Effector memory CD8-positive, alpha-beta T cell (primary cell): Measurements from ENCODE around the gene TRPM1.

Source experiments
- ATAC-seq: fragments of 150-1000 bp; cut with Tn5 transposase; replicated peaks from 2 replicates; pipeline ENCODE4 v1.10.0; 2021; ENCODE audit warnings: mild to moderate bottlenecking, moderate library complexity
- DNase-seq, 3 experiments: peaks; one replicate each; pipeline ENCODE4 v3.0.0; 2021
- H3K27ac Mint-ChIP-seq, 2 donors: one replicate each; pipeline ENCODE4 v1.8.0; 2022; ENCODE audit warnings: mild to moderate bottlenecking in 2 of 2, mixed read lengths in 2 of 2, moderate library complexity in 2 of 2
- H3K27me3 Mint-ChIP-seq, 2 donors: one replicate each; pipeline ENCODE4 v1.8.0; 2022; ENCODE audit warnings: mixed read lengths in 2 of 2
- H3K36me3 Mint-ChIP-seq: one replicate; pipeline ENCODE4 v1.8.0; 2022; ENCODE audit warnings: mild to moderate bottlenecking, moderate library complexity, mixed read lengths; ENCODE audit not compliant: insufficient read depth
- H3K4me1 Mint-ChIP-seq, 2 donors: one replicate each; pipeline ENCODE4 v1.8.0; 2022; ENCODE audit warnings: low read depth in 2 of 2, mixed read lengths in 2 of 2
- H3K4me3 Mint-ChIP-seq, 2 donors: one replicate each; pipeline ENCODE4 v1.8.0; 2022; ENCODE audit warnings: mild to moderate bottlenecking in 2 of 2, mixed read lengths in 2 of 2, moderate library complexity in 2 of 2
- H3K9me3 Mint-ChIP-seq, 2 donors: one replicate each; pipeline ENCODE4 v1.8.0; 2022; ENCODE audit warnings: mixed read lengths in 2 of 2
- total RNA-seq, 9 experiments: gene quantifications; one replicate each; lab custom pipeline; 2026; lab: John Stamatoyannopoulos, UW

Gene TRPM1
- 0 to 0.53 (median 0) reads per million in 9 experiments for total RNA-seq

DNA sequence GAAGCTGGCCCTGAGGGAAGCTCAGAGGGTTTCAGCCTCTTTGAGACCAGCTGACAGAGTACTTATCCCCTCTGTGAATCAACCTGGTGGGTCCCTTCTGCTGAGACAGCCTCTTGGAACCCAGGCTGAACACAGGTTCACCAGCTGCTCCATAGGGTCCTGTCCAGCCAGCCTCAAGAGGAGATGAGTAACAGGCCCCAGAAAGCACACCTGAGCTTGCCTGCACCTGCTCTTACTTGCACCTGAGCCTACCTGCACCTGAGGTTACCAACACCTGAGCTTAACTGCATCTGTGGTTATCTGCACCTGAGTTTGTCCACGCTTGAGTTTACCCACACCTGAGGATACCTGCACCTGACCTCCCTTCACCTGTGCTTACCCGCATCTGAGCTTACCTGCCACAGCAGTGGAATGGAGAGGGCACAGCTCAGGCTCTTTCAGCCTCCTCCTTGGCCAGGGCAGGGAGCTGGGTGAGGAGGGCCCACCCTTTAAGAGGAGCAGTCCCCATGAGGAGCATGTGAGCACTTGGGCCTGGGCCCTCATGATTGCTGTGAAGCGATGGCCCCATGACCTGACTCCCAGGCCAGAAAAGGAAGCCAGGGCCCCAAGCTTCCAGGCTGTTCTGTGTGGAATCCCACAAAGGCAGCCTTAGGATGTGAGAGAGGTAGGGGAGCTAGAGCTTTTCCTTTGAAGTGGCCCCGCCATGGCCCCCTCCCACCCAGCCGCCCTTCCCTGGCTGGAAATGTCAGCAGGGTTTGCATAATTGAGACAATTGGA, at the start of gene TRPM1:
TRPM1 (minus strand) TSS at position 464 of the 777 bp plus-strand sequence. CDS start 20,370 bp downstream, outside the sequence.
- no peak for DNase-seq
- peaks cover 2% of the 10 kb centered on the region for H3K36me3 Mint-ChIP-seq
- H3K9me3 Mint-ChIP-seq = no peaks in the 10 kb centered on the region
- peaks cover 10 to 19% of the 10 kb centered on the region in 2 donors for H3K27me3 Mint-ChIP-seq
- no peak within 1 kb of the TSS for H3K4me3 Mint-ChIP-seq
- no peak within 1 kb of the TSS for H3K27ac Mint-ChIP-seq
- no peaks in the 10 kb centered on the region for H3K4me1 Mint-ChIP-seq
- no peak for ATAC-seq

DNA sequence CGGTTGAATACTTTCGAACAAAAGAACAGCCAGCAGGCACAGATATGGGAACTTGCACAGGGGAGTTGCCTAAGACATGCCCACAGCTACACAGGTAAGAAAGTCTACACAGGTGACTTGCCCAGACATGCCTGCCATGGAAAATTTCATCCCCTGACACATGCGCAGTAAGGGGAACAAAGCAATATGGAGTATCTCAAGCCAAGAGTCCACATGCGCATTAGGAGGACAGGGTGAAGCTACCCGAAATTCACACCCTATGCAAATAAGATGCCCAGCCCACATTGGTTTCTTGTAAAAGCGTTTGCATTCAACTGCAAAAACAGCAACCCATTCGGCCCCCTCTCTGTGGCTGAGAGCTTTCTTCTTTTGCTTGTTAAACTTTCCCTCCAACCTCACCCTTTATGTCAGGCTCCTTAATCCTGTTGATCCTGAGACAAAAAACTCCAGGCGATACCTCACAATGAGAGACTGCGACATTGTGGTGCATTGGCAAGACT, 49.3 kb upstream of the TRPM1 start:
- no peak overlapping the region for H3K4me3 Mint-ChIP-seq

DNA sequence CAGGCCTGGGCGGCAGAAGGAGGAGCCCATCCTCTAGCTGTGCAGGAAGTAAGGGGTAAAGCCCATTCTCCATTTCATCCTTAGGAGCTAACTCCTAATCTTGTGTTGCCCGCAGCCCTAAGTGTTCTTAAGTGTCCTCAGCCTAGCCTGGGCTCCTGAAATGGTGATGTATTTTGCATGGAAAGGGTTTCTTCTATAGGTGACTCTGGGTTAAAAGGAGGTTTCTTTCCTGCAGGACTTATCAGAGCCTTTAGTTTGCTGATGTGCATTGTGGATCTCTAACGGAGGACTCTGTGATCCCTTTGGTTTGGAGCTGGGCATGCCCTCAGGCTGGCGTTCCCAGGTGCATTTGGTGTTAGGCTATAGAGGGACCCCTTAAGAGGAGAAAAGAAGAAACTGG, 48.5 kb upstream of the TRPM1 start:
- ATAC-seq (no peak), DNase-seq (no peak)
- Mint-ChIP-seq H3K27me3 (peaks cover 6 to 10% of the 10 kb centered on the region in 2 donors), H3K4me3 (no peak overlapping the region), H3K9me3 (no peaks in the 10 kb centered on the region), H3K27ac (no peak overlapping the region), H3K4me1 (peaks cover 4% of the 10 kb centered on the region in 2 donors), H3K36me3 (no peaks in the 10 kb centered on the region)

More for the DNA sequence above, 49.3 kb upstream of the TRPM1 start:
- DNase-seq (no peak), ATAC-seq (no peak)
- no peak overlapping the region for H3K27ac Mint-ChIP-seq
- peaks cover 4% of the 10 kb centered on the region in 2 donors for H3K4me1 Mint-ChIP-seq
- no peaks in the 10 kb centered on the region for H3K36me3 Mint-ChIP-seq
- no peaks in the 10 kb centered on the region for H3K9me3 Mint-ChIP-seq
- H3K27me3 Mint-ChIP-seq = peaks cover 6 to 10% of the 10 kb centered on the region in 2 donors

DNA sequence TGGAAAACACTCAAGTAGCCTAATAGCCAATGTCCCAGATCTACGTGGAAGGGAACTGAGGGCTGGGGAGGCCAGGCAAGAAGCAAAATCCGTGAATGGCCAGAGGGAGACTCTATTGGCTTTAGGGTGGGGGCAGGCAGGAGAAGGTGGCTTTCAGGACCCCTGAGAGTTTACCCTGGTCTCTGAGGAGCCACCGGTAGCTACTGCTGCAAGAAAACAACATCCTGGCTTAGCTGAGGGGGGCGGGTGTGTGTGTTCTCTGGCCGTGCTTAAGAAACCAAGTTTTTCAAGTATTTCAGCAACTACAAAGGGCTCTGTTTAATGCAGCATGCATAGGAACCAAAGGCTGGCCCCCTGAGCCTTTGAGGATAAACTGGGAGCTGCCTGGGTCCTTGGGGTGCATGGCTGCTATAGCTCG, 47.6 kb upstream of the TRPM1 start:
- no peaks in the 10 kb centered on the region for H3K9me3 Mint-ChIP-seq
- no peak overlapping the region for H3K4me3 Mint-ChIP-seq
- peaks cover 4% of the 10 kb centered on the region in 2 donors for H3K4me1 Mint-ChIP-seq
- H3K27ac Mint-ChIP-seq = no peak overlapping the region
- ATAC-seq (no peak), DNase-seq (no peak)
- peaks cover 6 to 10% of the 10 kb centered on the region in 2 donors for H3K27me3 Mint-ChIP-seq
- no peaks in the 10 kb centered on the region for H3K36me3 Mint-ChIP-seq

DNA sequence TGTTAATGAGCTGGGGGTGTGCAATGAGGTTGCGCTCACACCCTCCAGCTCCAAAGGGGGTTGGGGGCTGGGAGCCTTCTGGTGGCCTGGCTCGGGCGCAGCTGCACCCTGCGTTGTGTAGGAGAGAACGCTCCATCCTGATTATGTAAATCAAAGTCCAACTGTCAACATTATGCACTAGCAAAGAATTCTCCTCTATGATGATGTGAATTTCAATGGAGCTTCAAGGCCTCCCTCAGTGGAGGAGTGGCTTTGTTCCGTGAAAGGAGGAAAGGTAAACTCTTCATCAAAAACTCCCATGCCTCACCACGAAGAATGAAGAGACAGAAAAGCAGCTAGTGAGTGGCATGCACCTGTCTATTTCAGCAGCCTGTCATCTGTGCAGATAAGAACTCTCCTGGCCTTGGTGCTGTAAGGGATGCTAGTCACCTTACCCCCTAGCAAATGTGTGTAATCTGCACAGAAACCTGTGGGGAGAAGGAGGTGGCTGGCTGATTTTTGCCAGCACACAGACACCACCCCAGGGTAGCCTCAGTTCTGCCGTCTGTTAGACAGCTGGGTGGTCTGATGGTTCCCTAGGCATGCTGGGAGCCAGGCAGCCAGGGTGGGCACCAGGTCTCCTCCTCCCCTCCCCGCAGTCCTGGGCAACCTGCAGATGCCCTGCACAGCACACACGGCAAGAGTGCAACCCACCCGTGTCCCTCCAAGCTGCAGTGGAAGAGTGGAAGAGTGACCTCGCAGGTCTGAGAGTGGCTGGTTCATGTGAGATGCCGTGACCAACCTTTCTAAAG, 47.0 kb upstream of the TRPM1 start:
- ATAC-seq = no peak
- no peak for DNase-seq
- no peak overlapping the region for H3K4me3 Mint-ChIP-seq
- H3K4me1 Mint-ChIP-seq = peaks cover 4% of the 10 kb centered on the region in 2 donors
- peaks cover 6 to 10% of the 10 kb centered on the region in 2 donors for H3K27me3 Mint-ChIP-seq
- no peak overlapping the region for H3K27ac Mint-ChIP-seq
- H3K9me3 Mint-ChIP-seq = no peaks in the 10 kb centered on the region
- no peaks in the 10 kb centered on the region for H3K36me3 Mint-ChIP-seq

DNA sequence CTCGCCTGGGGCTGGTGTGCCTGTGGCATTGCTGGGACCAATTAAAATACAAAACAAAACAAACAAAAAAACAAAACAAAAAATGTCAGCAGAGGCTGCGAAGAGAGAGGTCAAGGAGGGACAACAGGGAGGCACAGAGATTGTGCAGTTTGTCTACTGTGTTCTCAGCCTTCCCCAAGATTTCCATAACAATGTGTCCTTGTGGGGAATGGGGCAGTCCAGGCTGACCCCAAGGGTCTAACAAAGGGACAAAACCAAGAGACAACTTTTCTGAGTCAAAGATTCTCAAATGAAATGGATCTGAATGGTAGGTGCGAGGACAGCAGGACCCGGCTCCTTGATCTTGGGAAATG, 46.4 kb upstream of the TRPM1 start:
- no peak for ATAC-seq
- H3K4me1 Mint-ChIP-seq = peaks cover 4% of the 10 kb centered on the region in 2 donors
- H3K27ac Mint-ChIP-seq = no peak overlapping the region
- H3K27me3 Mint-ChIP-seq = peaks cover 6 to 10% of the 10 kb centered on the region in 2 donors
- H3K36me3 Mint-ChIP-seq = no peaks in the 10 kb centered on the region
- H3K9me3 Mint-ChIP-seq = no peaks in the 10 kb centered on the region
- H3K4me3 Mint-ChIP-seq = no peak overlapping the region
- no peak for DNase-seq

DNA sequence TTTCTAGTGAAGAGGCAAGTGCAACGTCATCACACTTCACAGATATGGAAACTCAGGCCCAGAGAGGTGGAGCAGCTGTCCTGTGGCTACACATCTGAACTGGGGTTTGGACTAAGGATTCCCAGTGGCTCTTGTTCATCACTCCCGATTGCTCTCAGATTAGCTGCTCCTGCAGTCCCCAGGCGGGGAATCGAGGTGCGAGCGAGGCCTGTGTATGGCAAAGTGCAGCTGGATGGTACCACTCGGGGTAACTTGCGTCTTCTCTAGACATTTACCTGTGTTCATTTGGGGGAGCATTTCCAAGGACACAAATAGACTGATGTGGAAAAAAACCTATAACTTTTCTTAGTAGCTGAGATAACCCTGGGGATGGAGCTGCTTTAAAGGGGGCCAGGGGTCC, 45.9 kb upstream of the TRPM1 start:
- no peak for DNase-seq
- Mint-ChIP-seq H3K4me1 (peaks cover 4% of the 10 kb centered on the region in 2 donors), H3K27me3 (peaks cover 6 to 10% of the 10 kb centered on the region in 2 donors), H3K27ac (no peak overlapping the region), H3K4me3 (no peak overlapping the region), H3K9me3 (no peaks in the 10 kb centered on the region), H3K36me3 (no peaks in the 10 kb centered on the region)
- ATAC-seq = no peak

DNA sequence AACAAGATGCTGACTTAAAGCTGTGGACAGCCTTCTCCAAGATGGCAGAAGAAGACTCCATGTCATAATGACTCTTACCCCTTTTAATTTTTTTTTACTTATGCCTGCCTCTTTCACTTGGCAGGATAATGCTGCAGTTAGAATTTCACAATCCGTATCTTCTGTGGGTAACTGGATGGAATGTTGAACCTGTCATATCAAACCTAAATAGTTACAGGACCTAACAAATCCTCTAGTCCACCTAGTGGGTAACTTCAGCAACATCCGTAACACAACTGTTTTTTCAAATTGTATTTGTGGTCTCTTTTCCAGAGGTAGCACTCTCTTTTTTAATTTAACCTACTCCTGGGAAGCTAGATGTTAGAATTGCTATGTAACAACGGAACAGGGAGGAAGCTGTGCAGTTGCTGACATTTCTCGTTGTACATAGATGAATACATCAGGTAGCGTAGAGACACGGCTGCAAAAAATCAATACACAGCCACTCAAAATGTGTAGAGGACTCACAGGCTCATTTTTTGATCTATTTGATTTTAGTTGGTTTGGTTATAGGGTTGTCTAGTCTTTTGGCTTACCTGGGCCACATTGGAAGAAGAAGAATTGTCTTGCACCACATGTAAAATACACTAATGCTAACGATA, 43.9 kb upstream of the TRPM1 start:
- Mint-ChIP-seq H3K9me3 (no peaks in the 10 kb centered on the region), H3K27ac (no peak overlapping the region), H3K4me1 (peaks cover 4% of the 10 kb centered on the region in 2 donors), H3K27me3 (peaks cover 0 to 6% of the 10 kb centered on the region in 2 donors), H3K36me3 (no peaks in the 10 kb centered on the region), H3K4me3 (no peak overlapping the region)
- no peak for ATAC-seq
- DNase-seq = no peak

DNA sequence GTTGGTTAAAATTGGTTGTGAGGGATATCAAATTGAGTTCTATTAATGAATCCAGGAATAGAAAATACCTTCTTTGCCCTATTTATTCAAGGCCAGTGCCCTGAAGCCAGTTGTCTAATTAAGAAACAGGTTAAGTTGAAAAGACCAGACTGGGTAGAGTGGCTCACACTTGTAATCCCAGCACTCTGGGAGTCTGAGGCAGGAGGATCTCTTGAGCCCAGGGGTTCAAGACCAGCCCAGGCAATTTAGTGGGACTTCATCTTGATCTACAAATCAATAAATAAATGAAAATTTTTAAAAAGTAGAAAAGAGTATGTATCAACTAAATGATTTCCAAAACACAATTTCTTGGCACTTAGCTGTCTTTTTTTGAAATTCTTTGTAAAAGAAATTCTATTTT, 40.3 kb upstream of the TRPM1 start:
- H3K4me1 Mint-ChIP-seq = no peaks in the 10 kb centered on the region
- no peak overlapping the region for H3K4me3 Mint-ChIP-seq
- no peak overlapping the region for H3K27ac Mint-ChIP-seq
- no peak for ATAC-seq
- H3K27me3 Mint-ChIP-seq = no peaks in the 10 kb centered on the region
- H3K36me3 Mint-ChIP-seq = no peaks in the 10 kb centered on the region
- no peak for DNase-seq
- H3K9me3 Mint-ChIP-seq = no peaks in the 10 kb centered on the region

DNA sequence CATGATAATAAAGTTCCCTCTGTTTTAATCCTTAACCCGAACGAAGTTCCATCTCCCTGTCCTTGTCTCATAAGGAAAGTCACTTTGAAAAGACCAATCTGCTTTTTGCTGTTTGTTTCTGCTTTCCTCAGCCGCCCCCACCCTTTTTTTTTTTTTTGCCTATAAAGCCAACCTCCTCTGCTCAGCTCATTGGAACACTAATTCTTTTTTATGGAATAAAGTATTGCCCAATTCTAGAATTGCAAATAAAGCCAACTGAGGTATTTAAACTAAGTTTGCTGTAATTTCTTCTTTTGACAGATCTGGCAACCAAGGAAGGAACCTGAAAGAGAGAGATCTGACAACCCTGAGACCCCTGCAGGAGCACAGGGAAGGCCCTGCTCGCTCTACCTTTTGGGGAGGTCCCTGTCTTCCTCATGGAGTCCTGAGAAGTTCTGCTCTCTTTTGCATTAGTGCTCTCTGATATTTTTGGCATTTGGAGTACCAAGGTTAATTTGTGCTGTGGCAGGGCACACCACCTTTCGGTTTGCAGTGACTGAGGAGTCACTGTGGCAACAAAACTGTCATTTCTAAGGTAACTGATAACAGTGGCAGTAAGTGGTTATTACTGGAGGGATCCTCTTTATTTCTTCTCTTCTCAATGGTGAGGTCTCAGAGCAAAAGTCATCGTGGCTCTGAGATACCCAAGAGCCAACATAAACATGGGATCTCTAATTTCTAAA, 35.2 kb upstream of the TRPM1 start:
- no peaks in the 10 kb centered on the region for H3K27me3 Mint-ChIP-seq
- H3K4me1 Mint-ChIP-seq = no peaks in the 10 kb centered on the region
- peaks cover 4% of the 10 kb centered on the region for H3K36me3 Mint-ChIP-seq
- ATAC-seq (no peak), DNase-seq (no peak)
- no peaks in the 10 kb centered on the region for H3K9me3 Mint-ChIP-seq
- no peak overlapping the region for H3K4me3 Mint-ChIP-seq
- no peak overlapping the region for H3K27ac Mint-ChIP-seq

DNA sequence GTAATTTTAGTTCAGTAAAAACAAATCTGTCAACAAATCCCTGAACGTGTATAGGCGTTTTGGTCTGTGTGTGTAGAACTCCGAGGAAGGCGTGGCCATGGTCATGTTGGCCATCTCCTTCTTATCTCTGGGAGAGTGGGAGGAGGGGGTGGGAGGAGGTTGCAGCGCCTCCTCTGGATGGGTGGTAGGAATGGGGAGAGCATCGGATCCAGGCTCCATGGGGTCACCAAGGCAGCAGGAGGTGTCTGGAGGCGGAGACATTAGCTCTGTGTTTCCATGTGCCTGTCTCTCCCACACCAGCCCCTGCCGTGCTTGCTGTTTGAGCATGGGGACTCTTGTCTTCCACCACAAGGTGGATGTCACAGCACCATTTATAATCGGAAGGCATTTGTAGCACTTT, 34.5 kb upstream of the TRPM1 start:
- peaks cover 0 to 6% of the 10 kb centered on the region in 2 donors for H3K27me3 Mint-ChIP-seq
- H3K4me1 Mint-ChIP-seq = peaks cover 0 to 5% of the 10 kb centered on the region in 2 donors
- DNase-seq (no peak), ATAC-seq (no peak)
- H3K36me3 Mint-ChIP-seq = peaks cover 4% of the 10 kb centered on the region
- no peaks in the 10 kb centered on the region for H3K9me3 Mint-ChIP-seq
- no peak overlapping the region for H3K27ac Mint-ChIP-seq
- H3K4me3 Mint-ChIP-seq = no peak overlapping the region

DNA sequence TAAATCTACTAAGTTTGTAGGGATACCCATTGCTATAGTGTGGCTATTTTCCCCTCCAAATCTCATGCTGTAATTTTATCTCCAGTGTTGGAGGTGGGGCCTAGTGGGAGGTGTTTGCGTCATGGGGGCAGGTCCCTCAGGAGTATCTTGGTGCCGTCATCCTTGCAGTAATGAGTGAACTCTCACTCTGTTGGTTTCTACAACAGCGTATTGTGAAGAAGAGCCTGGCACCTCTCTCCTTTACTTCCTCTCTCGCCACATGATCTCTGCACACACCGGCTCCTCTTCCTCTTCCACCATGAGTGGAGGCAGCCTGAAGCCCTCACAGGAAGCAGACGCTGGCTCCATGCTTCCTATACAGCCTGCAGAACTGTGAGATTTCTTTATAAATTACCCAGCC, 34.0 kb upstream of the TRPM1 start:
- ATAC-seq = no peak

DNA sequence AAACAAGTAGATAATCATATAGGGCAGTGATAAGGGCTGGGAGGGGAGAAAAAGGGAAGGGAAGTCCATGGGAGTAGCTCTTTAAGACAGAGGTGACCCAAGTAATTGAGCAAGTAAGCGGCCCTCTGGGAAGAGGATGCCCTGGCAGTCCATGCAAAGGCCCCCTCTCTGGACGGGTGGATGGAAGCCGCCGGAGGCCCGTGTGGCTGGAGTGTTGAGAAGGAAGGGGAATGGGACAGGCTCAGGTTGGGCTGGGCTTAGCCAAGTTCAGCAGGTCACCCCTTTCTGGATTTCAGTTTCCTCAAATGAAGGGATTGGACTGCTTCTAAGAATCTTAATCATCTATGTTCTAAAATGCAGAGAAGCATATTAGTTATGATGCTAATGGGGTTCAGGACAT, 32.4 kb upstream of the TRPM1 start:
- DNase-seq = no peak
- no peak overlapping the region for H3K4me3 Mint-ChIP-seq
- peaks cover 1 to 13% of the 10 kb centered on the region in 2 donors for H3K4me1 Mint-ChIP-seq
- peaks cover 0 to 10% of the 10 kb centered on the region in 2 donors for H3K27me3 Mint-ChIP-seq
- no peak for ATAC-seq
- no peak overlapping the region for H3K27ac Mint-ChIP-seq
- peaks cover 6% of the 10 kb centered on the region for H3K36me3 Mint-ChIP-seq
- H3K9me3 Mint-ChIP-seq = no peaks in the 10 kb centered on the region

More for the DNA sequence above, 34.0 kb upstream of the TRPM1 start:
- H3K27me3 Mint-ChIP-seq = peaks cover 0 to 10% of the 10 kb centered on the region in 2 donors
- peaks cover 1 to 10% of the 10 kb centered on the region in 2 donors for H3K4me1 Mint-ChIP-seq
- no peak overlapping the region for H3K27ac Mint-ChIP-seq
- H3K36me3 Mint-ChIP-seq = peaks cover 4% of the 10 kb centered on the region
- H3K4me3 Mint-ChIP-seq = no peak overlapping the region
- DNase-seq = no peak
- no peaks in the 10 kb centered on the region for H3K9me3 Mint-ChIP-seq
